Measurements from ENCODE around the gene PKP1. TPM values are rescaled to one million over a fixed set of nuclear protein-coding genes. Genes with fewer than 3 reads are reported as not detected.

Gene PKP1
- total RNA-seq, 6 experiments from 2014 or later: not detected

DNA sequence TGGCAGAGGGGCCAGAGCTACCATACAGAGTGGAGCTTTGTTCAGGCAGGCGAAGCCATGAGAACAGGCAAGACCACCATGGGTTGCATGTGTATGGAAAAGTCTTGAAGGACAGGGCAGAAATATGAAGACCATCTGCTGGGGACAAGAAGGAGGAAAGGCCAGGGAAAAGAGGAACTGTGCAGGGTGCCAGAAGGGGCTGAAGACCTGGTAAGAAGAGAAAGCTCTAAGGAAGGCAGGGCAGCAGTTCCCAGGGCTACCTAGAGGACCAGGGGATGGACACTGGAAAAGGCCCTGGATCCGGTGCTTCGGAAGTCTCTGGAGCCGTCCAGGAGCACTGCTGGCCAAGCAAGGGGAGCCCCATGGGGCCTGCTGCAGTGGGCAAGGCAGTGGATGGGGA, 43.4 kb downstream of the PKP1 start:
- H3K4me3 Mint-ChIP-seq: no peak overlapping the region
- H3K27me3 Mint-ChIP-seq (ENCODE audit: insufficient read depth): peaks cover 67% of the 10 kb centered on the region
- no peaks in the 10 kb centered on the region for H3K9me3 Mint-ChIP-seq
- TF ChIP-seq, protein P1, sequence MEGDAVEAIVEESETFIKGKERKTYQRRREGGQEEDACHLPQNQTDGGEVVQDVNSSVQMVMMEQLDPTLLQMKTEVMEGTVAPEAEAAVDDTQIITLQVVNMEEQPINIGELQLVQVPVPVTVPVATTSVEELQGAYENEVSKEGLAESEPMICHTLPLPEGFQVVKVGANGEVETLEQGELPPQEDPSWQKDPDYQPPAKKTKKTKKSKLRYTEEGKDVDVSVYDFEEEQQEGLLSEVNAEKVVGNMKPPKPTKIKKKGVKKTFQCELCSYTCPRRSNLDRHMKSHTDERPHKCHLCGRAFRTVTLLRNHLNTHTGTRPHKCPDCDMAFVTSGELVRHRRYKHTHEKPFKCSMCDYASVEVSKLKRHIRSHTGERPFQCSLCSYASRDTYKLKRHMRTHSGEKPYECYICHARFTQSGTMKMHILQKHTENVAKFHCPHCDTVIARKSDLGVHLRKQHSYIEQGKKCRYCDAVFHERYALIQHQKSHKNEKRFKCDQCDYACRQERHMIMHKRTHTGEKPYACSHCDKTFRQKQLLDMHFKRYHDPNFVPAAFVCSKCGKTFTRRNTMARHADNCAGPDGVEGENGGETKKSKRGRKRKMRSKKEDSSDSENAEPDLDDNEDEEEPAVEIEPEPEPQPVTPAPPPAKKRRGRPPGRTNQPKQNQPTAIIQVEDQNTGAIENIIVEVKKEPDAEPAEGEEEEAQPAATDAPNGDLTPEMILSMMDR (IDR thresholded peaks at IDR 0.05): no peak
- H3K27ac Mint-ChIP-seq: no peak overlapping the region
- peaks cover 5% of the 10 kb centered on the region; the same call in 1 of the 2 replicates for H3K4me1 Mint-ChIP-seq (ENCODE audit: low read depth)
- no peak for DNase-seq
- no peaks in the 10 kb centered on the region for H3K36me3 Mint-ChIP-seq (ENCODE audit: low read depth)

- DNase-seq: no peak
- TF ChIP-seq, protein P1 (IDR thresholded peaks at IDR 0.05): no peak
- Mint-ChIP-seq H3K27ac (no peak overlapping the region), H3K4me3 (no peak overlapping the region), H3K36me3 (ENCODE audit: low read depth) (no peaks in the 10 kb centered on the region), H3K9me3 (no peaks in the 10 kb centered on the region), H3K27me3 (ENCODE audit: insufficient read depth) (peaks cover 64% of the 10 kb centered on the region), H3K4me1 (ENCODE audit: low read depth) (peaks cover 5% of the 10 kb centered on the region; the same call in 1 of the 2 replicates)
Measured at GRCh38 chr1:201327687-201328240, 44.5 kb downstream of the PKP1 start.

DNA sequence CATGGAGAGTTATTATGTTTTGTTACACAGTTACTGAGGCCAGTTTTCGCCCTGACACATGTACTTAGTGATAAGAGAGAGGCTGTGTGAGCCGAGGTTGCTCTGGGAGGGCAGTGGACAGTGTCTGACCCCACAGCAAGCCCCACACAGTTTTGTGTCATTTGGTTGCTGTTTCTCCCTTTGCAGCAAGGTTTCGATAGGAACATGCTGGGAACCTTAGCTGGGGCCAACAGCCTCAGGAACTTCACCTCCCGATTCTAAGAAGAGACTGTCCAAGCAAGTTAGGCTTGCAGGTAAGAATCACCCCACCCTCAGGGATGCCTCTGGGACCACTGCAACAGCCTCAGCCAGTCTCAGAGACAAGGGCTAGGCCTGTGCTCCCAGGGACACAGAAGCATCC, 45.3 kb downstream of the PKP1 start:
- Mint-ChIP-seq H3K4me3 (no peak overlapping the region), H3K9me3 (no peaks in the 10 kb centered on the region), H3K27ac (no peak overlapping the region)

GRCh38 chr1:201329286-201329685, 46.0 kb downstream of the PKP1 start:
- H3K36me3 Mint-ChIP-seq (ENCODE audit: low read depth): no peaks in the 10 kb centered on the region
- DNase-seq: no peak
- no peaks in the 10 kb centered on the region for H3K9me3 Mint-ChIP-seq

More for the DNA sequence above, 45.3 kb downstream of the PKP1 start:
- H3K4me1 Mint-ChIP-seq (ENCODE audit: low read depth): peaks cover 5% of the 10 kb centered on the region; the same call in 1 of the 2 replicates
- no peak for DNase-seq
- TF ChIP-seq, protein P1 (IDR thresholded peaks at IDR 0.05): no peak
- H3K36me3 Mint-ChIP-seq (ENCODE audit: low read depth): no peaks in the 10 kb centered on the region
- peaks cover 64% of the 10 kb centered on the region for H3K27me3 Mint-ChIP-seq (ENCODE audit: insufficient read depth)

GRCh38 chr1:201329801-201330200, 46.5 kb downstream of the PKP1 start:
- Mint-ChIP-seq H3K9me3 (no peaks in the 10 kb centered on the region), H3K27me3 (ENCODE audit: insufficient read depth) (peaks cover 64% of the 10 kb centered on the region), H3K4me1 (ENCODE audit: low read depth) (peaks cover 5% of the 10 kb centered on the region; the same call in 1 of the 2 replicates), H3K36me3 (ENCODE audit: low read depth) (no peaks in the 10 kb centered on the region), H3K27ac (no peak overlapping the region), H3K4me3 (no peak overlapping the region)
- TF ChIP-seq, protein P1 (IDR thresholded peaks at IDR 0.05): no peak
- DNase-seq: no peak

More at GRCh38 chr1:201329286-201329685, 46.0 kb downstream of the PKP1 start:
- Mint-ChIP-seq H3K4me1 (ENCODE audit: low read depth) (peaks cover 5% of the 10 kb centered on the region; the same call in 1 of the 2 replicates), H3K4me3 (no peak overlapping the region), H3K27ac (no peak overlapping the region), H3K27me3 (ENCODE audit: insufficient read depth) (peaks cover 61% of the 10 kb centered on the region)
- TF ChIP-seq, protein P1 (IDR thresholded peaks at IDR 0.05): no peak

Data from HFFc6 (cell line).